CD4-positive, alpha-beta T cell treated with Interleukin-15 for 1 hour (primary cell): Measurements from ENCODE around the gene SLC33A1.

Experiments
- DNase-seq: peaks from one replicate; pipeline ENCODE4 v3.0.0-alpha.2; 2020

SLC33A1 gene

GRCh38 chr3:155790272-155790925 lies 63.8 kb downstream of the SLC33A1 start:
- DNase-seq = no peak

- no peak for DNase-seq
These were observed 68.4 kb downstream of the SLC33A1 start for GRCh38 chr3:155785662-155786295.

- no peak for DNase-seq
These were observed 71.8 kb downstream of the SLC33A1 start for GRCh38 chr3:155782390-155782953.

GRCh38 chr3:155780291-155780690 lies 73.9 kb downstream of the SLC33A1 start:
- no peak for DNase-seq

- DNase-seq = no peak
These were observed 75.8 kb downstream of the SLC33A1 start for GRCh38 chr3:155778462-155778861.

GRCh38 chr3:155772801-155773200 lies 81.4 kb downstream of the SLC33A1 start:
- no peak for DNase-seq

GRCh38 chr3:155771126-155771525 lies 83.1 kb downstream of the SLC33A1 start:
- no peak for DNase-seq
